Kidney glomerular epithelial cell (primary cell): ENCODE measurements around the gene MED29.

Source experiments
- DNase-seq: peaks from one replicate; lab custom pipeline; 2025; lab: John Stamatoyannopoulos, UW

Gene MED29, protein sequence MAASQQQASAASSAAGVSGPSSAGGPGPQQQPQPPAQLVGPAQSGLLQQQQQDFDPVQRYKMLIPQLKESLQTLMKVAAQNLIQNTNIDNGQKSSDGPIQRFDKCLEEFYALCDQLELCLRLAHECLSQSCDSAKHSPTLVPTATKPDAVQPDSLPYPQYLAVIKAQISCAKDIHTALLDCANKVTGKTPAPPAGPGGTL

DNA sequence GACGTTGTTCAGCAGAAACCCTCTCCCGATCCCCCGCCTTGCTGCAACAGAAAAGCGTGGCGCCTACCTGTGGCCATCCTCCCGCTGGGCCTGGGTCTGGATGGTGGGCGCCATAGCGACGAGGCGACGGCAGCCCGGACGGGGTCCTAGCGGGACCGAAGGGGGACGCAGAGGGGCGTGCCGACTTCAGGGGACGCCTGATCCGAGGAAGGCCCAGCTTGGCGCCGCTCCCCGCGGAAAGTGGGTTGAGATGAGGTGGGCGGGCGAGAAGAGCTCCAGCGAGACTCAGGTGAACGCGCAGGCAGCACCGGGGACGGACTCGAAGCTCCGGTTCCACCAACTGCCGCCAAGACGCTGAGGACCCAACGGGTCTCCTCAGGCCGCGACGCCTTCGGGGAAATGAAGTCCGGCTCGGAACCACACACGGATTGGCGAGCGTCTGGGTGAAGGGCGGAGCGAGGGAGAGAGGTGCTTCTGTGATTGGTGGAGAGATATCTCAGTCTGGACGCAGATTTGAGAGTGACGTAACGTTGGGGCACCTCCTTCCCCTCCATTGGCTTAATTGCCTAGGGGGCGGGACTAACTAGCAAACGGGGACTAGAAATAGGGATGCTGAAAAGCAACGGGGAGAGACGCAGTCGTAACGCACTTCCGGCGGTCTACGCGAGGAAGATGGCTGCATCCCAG lies at the start of gene MED29, which contains the start of gene PAF1:
TSS of gene MED29 (plus strand) at position 628 of the 687 bp plus-strand sequence. CDS start at position 673, 45 bp downstream.
TSS of gene PAF1 (minus strand) at position 356 of the 687 bp plus-strand sequence. CDS start at position 114, 242 bp downstream.
- DNase-seq, result peak; percentile 100

DNA sequence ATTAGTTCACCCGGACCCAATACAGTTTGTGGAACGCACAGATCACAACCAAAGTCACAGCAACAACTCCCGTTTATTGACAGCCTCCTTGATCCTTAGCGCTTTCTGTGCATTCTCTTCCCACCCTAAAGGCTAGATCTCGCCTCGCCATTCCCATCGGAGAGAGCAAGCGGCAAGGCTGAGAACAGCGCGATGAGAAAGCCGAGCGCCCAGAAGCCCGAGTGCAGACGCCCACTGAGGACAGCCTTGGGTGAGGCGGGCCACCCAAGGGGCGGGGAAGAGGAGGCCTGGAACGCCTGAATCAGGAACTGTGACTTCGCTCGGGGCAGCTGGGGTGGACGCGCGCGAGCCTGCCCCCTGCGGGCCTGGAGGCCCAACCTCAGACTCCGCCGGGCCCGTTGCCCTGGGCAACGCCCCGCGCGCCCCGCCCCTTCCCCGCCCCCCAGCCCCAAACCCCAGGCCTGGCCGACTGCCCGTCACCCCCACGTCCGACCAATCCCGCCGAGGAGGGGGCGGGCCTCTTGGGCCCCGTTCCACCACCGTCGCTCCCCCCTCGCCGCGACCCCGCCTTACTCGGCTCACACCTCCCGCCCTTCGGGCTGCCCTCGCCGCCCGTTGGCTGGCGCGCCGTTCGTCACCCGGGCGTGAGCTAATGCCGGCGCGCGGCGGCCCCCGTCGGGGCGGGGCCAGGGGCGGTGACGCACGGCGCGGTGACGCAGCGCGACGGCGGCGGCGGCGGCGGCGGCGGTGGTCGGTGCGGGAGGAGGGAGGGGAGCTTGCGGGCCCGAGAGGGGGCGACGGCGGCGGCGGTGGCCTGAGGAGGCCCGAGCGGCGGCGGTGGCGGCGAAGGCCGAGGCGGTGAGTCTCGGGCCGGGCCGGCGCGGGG lies 49.2 kb upstream of the MED29 start, which contains the start of gene SAMD4B:
TSS of gene SAMD4B (plus strand) at position 703 of the 886 bp plus-strand sequence. CDS start 14,473 bp downstream, outside the sequence.
- DNase-seq, result peak; percentile 99

DNA sequence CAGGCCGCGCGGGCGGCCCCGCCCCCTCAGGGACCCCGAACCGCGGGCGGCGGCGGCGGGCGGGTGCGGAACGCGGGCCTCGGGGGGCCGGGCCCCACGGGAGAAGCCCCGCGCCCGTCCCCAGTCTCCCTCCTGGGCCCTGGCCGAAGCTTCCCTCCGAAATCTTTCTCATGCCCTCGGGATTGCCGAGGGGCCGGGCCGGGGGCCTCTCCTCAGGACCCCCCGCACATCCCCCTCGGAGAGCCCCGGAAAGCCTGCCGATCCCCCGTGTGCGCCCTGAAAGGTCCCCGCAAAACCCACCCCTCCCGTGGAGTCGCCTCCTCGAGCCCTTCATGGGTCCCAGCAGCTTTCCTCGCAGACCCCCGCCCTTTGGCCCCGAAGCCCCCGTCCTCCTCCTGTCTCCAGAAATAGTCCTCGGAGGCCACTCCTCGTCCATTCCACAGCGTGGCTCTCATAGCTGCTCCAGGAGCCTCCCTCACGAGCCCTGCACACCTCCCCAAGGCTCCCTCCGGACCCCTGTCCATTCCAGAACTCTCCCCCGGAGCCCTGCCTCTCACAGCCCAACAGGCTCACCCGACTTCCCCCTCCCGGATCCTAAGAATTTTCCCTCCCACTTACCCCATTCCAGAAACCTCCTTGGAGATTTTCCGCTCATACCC lies 48.4 kb upstream of the MED29 start:
- DNase-seq, result no peak

GRCh38 chr19:39345956-39346355 lies 45.2 kb upstream of the MED29 start:
- DNase-seq, result no peak

- DNase-seq, result no peak
Observed at GRCh38 chr19:39347332-39348164, 43.6 kb upstream of the MED29 start.

DNA sequence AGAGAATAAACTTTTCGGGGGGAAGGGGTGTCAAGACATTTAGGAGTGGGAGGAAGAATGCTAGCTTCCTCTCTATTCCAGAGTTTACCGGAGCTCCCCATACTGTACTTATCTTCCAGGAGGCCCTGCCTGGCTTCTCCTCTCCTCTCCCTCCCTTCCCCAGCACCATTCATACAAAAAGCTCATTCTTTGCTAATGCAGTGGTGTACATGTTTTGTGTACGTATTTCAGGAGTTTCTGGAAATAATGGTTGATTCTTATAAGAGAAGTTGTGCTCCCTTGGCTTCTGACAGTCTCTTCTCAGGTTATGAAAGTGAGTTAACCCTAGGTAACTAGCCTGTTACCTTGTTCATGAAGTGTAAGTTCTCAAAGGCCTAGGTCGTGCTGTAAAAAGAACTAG lies 41.9 kb upstream of the MED29 start:
- no peak for DNase-seq

- no peak for DNase-seq
Observed at GRCh38 chr19:39350156-39350555, 41.0 kb upstream of the MED29 start.

DNA sequence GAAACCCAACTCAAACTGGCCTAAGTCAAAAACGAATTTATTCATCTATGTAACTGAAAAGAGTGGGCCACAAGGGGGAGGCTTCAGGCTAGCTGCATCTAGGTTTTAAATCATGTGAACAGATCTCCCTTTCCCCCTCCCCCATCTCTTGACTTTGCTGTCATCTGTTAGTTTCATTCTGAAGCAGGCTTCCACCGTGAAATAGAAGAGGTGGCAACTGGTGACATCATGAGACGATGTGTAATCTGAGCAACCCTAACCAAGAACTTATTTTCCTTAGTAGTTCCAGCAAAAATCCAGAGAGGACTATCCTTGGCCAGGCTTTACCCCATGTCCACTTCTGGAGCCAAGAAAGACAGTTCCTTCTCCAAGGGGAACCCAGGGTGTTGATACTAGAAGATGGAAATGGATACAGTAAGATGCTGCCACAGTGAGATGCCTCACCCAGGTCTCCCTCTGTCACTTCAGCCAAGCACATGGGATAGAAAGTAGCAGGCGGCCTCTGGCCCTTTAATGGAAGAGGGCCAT lies 39.6 kb upstream of the MED29 start:
- DNase-seq, result no peak

DNA sequence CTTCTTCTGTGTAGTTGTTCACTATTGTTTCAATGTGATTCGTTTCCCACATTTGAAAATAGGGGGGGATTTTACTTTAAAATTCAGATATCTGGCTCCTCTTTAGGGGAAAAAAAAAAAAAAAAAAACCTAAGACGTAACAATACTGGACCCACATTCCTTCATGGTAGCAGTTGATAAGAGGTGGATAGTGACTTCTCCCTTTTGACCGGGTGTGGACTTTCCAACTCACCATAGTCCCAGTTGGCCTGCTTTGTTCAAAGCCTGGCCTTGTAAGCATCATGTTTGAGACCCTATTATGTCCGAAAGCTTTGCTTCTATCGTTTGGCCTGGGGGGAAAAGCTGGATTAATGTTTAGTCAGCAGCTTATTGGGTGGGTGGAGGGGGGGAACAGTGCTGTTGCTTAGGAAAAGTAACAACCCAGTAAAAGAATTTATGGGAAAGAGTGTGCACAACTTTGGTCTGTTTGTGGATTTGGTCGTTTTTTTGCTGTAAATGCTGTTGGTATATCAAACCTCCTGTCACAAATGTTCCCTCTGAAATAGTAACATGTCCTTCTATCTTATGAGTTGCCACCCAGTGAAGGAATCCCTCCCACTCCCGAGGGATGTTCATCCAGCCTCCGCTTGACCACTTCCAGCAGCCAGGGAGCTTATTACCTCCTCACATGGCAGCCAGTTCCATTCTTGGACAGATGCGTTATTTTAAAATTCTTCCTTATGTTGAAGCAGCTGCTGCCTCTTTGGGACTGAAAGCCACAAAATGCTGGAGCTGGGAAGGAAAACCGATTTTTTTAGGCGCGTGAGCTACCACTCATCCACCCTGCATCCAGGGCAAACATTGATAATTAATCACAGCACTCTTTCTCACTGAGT lies 38.6 kb upstream of the MED29 start:
- no peak for DNase-seq

GRCh38 chr19:39355253-39355652 lies 35.9 kb upstream of the MED29 start:
- DNase-seq, result no peak

GRCh38 chr19:39356073-39356472 lies 35.1 kb upstream of the MED29 start:
- no peak for DNase-seq

- no peak for DNase-seq
Observed at GRCh38 chr19:39356647-39357046, 34.5 kb upstream of the MED29 start.

DNA sequence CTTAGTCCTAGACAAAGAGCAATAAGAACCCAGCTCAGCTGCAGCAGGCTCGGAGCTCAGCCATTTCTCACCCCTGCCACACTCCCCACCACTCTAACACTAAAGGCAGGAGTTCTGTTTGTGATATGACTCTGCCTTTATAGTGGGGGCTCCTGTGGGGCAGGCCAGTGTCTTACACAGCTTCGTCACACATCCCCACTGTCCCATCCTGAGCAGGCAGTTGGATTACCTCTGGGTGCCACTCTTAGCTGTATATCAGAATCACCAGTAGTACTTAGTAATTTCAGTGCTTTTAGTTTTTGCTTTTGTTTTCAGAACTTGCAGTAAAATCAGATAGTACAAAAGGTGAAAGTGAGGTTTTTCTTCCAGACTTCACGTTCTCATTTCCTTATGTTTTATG lies 32.2 kb upstream of the MED29 start:
- no peak for DNase-seq

- no peak for DNase-seq
Observed at GRCh38 chr19:39360599-39360998, 30.6 kb upstream of the MED29 start.

DNA sequence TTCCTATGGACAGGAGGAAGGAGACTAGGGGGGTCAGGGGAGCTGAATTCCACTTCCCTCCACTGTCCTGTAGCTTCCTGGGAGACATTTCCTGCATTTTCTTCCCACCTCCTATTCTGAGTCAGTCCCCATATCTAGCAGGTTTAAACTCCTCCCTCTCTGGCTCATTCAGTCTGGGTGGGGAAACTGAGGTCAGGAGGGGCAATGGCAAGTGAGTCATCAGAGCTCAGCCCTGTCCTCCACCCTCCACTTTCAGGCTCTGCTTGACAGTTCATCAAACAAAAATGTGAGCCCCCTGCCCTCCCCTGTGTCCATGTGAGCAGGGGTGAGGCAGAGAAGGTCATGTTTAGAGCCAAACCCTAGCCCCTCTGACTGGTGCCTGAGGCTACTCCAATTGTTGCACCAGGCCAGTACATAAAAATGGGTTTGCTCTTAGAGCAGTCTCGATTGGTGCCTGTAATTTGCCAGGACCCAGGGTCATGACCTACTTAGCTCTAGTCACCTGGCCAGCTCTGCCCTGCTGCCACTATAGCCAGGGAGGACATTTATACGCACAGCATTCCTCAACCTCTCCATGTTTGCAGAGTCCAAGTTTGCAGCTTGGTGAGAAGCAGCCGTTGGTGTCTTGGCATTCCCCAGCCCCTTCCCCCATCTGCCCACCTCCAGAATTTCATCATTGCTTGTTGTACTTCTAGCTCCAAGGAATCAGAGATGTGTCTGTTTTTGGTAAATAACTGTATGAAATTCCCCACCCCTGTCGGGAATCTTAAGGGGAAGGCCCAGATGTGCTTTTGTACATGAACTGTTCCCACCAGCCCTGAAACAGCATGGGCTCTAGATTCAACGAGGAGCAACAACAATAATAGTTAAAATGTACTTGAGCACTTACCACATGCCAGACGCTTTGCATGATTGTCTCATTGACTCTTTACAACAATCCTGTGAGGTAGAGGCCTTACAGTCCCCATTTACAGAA lies 28.2 kb upstream of the MED29 start:
- DNase-seq, result peak; percentile 51

GRCh38 chr19:39363901-39364457 lies 27.2 kb upstream of the MED29 start:
- DNase-seq, result no peak

GRCh38 chr19:39365531-39365930 lies 25.6 kb upstream of the MED29 start:
- no peak for DNase-seq

DNA sequence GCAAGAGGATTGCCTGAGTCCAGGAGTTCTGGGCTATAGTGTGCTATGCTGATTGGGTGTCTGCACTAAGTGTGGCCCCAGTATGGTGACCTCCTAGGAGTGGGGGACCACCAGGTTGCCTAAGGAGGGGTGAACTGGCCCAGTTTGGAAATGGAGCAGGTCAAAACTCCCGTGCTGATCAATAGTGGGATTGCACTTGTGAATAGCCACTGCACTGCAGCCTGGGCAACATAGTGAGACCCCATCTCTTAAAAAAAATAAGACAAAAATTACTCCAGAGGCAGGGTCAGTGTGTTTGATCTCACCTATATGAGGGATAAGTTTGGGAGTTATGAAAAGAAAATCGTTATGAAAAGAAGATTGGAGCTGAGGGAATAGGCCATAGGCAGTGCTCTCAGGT lies 22.0 kb upstream of the MED29 start:
- no peak for DNase-seq
